ENCODE measurements around the gene PEX14. TPM values are rescaled to one million over a fixed set of nuclear protein-coding genes. Genes with fewer than 3 reads are reported as not detected.

PEX14 gene
- total RNA-seq, 6 experiments from 2014 or later, result 23.1 to 28.4 (median 26.0) TPM

- no peak overlapping the region for H3K4me3 Mint-ChIP-seq
- no peaks in the 10 kb centered on the region for H3K4me1 Mint-ChIP-seq (ENCODE audit: low read depth)
- no peak for DNase-seq
- TF ChIP-seq CTCF (IDR thresholded peaks at IDR 0.05), result no peak
- no peaks in the 10 kb centered on the region; the same call in none of the 2 replicates for H3K27me3 Mint-ChIP-seq (ENCODE audit: insufficient read depth)
- H3K27ac Mint-ChIP-seq, result no peak overlapping the region
- H3K9me3 Mint-ChIP-seq, result no peaks in the 10 kb centered on the region
- no peaks in the 10 kb centered on the region for H3K36me3 Mint-ChIP-seq (ENCODE audit: low read depth)
Measured at GRCh38 chr1:10634428-10635084, 159.8 kb downstream of the PEX14 start.

- DNase-seq, result no peak
- Mint-ChIP-seq H3K36me3 (ENCODE audit: low read depth) (no peaks in the 10 kb centered on the region), H3K9me3 (no peaks in the 10 kb centered on the region), H3K27ac (no peak overlapping the region), H3K4me3 (no peak overlapping the region), H3K4me1 (ENCODE audit: low read depth) (no peaks in the 10 kb centered on the region), H3K27me3 (ENCODE audit: insufficient read depth) (no peaks in the 10 kb centered on the region; the same call in none of the 2 replicates)
- TF ChIP-seq CTCF (IDR thresholded peaks at IDR 0.05), result no peak
Measured at GRCh38 chr1:10635085-10635896, 160.5 kb downstream of the PEX14 start.

GRCh38 chr1:10635992-10636391 is 161.2 kb downstream of the PEX14 start:
- Mint-ChIP-seq H3K27me3 (ENCODE audit: insufficient read depth) (peaks cover 2% of the 10 kb centered on the region), H3K4me1 (ENCODE audit: low read depth) (no peaks in the 10 kb centered on the region), H3K9me3 (no peaks in the 10 kb centered on the region), H3K36me3 (ENCODE audit: low read depth) (no peaks in the 10 kb centered on the region), H3K4me3 (no peak overlapping the region), H3K27ac (no peak overlapping the region)
- TF ChIP-seq CTCF (IDR thresholded peaks at IDR 0.05), result no peak
- DNase-seq, result no peak

GRCh38 chr1:10637400-10637799 is 162.7 kb downstream of the PEX14 start:
- H3K4me3 Mint-ChIP-seq, result no peak overlapping the region
- H3K27ac Mint-ChIP-seq, result no peak overlapping the region
- DNase-seq, result no peak
- no peaks in the 10 kb centered on the region for H3K36me3 Mint-ChIP-seq (ENCODE audit: low read depth)
- H3K9me3 Mint-ChIP-seq, result no peaks in the 10 kb centered on the region
- H3K4me1 Mint-ChIP-seq (ENCODE audit: low read depth), result no peaks in the 10 kb centered on the region
- peaks cover 2% of the 10 kb centered on the region for H3K27me3 Mint-ChIP-seq (ENCODE audit: insufficient read depth)
- TF ChIP-seq CTCF (IDR thresholded peaks at IDR 0.05), result no peak

- Mint-ChIP-seq H3K4me1 (ENCODE audit: low read depth) (no peaks in the 10 kb centered on the region), H3K4me3 (no peak overlapping the region)
Measured at GRCh38 chr1:10637834-10638558, 163.2 kb downstream of the PEX14 start.

More at GRCh38 chr1:10637834-10638558, 163.2 kb downstream of the PEX14 start:
- Mint-ChIP-seq H3K36me3 (ENCODE audit: low read depth) (no peaks in the 10 kb centered on the region), H3K27me3 (ENCODE audit: insufficient read depth) (peaks cover 2% of the 10 kb centered on the region), H3K27ac (no peak overlapping the region), H3K9me3 (no peaks in the 10 kb centered on the region)
- no peak for TF ChIP-seq CTCF (IDR thresholded peaks at IDR 0.05)
- DNase-seq, result no peak

Data from HFFc6 (cell line).